ENCODE measurements around the gene TMEM156. TPM values are rescaled to one million over a fixed set of nuclear protein-coding genes. Genes with fewer than 3 reads are reported as not detected.
"Not testable (repeated sequence)": the region's sequence is repeated elsewhere in the genome, so short reads cannot be mapped to it uniquely, and the experiment has no call there.

The TMEM156 gene
- total RNA-seq, 2 donors from 2014 or later, result 25.6 to 30.2 TPM

DNA sequence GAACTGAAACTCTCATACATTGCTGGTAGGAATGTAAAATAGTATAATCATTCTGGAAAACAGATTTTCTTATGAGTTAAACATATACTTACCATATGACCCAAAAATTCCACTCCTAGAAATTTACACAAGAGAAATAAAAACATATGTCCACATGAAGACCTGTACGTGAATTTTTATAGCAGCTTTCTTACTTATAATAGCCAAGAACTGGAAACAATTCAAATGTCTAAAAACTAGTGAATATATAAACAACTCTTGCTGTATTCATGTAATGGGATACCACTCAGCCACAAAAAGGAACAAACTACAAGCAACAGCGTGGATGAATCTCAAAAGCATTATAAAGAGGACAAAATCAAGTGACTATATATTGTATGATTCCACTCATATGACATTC is 27.5 kb downstream of the TMEM156 start:
- no peaks in the 10 kb centered on the region for H3K36me3 Mint-ChIP-seq (ENCODE audit: low read depth)
- ATAC-seq (no peak), DNase-seq (no peak)
- no peak overlapping the region for H3K4me3 Mint-ChIP-seq
- H3K4me1 Mint-ChIP-seq, result peaks cover 22% of the 10 kb centered on the region
- no peaks in the 10 kb centered on the region for H3K27me3 Mint-ChIP-seq
- peak overlapping the region; percentile 80 for H3K27ac Mint-ChIP-seq
- no peaks in the 10 kb centered on the region for H3K9me3 ChIP-seq (ENCODE audit: control insufficient read depth, low read length, poor library complexity, severe bottlenecking)

DNA sequence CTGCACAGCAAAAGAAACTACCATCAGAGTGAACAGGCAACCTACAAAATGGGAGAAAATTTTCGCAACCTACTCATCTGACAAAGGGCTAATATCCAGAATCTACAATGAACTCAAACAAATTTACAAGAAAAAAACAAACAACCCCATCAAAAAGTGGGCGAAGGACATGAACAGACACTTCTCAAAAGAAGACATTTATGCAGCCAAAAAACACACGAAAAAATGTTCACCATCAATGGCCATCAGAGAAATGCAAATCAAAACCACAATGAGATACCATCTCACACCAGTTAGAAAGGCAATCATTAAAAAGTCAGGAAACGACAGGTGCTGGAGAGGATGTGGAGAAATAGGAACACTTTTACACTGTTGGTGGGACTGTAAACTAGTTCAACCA is 30.2 kb downstream of the TMEM156 start:
- not testable (repeated sequence) for H3K27ac Mint-ChIP-seq; H3K9me3 ChIP-seq (ENCODE audit: control insufficient read depth, low read length, poor library complexity, severe bottlenecking); DNase-seq; ATAC-seq; H3K4me3 Mint-ChIP-seq; H3K27me3 Mint-ChIP-seq; H3K36me3 Mint-ChIP-seq (ENCODE audit: low read depth); H3K4me1 Mint-ChIP-seq

DNA sequence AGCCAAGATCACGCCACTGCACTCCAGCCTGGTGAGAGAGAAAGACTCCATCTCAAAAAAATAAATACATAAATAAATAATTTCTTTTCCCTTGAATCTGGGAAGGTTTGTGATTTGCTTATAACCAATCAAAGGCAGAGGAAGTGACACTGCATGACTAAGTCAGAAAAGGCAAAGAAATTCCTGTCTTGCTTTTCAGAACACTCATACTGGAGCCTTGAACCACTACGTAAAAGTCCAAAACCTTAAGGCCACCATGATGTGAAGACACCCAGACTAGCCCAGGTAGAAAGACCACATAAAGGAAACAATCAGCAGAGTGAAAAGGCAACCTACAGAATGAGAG is 36.6 kb downstream of the TMEM156 start:
- H3K4me3 Mint-ChIP-seq, result no peak overlapping the region
- no peak for ATAC-seq
- H3K27ac Mint-ChIP-seq, result no peak overlapping the region
- no peaks in the 10 kb centered on the region for H3K27me3 Mint-ChIP-seq
- peaks cover 10% of the 10 kb centered on the region for H3K4me1 Mint-ChIP-seq
- peaks cover 4% of the 10 kb centered on the region for H3K9me3 ChIP-seq (ENCODE audit: control insufficient read depth, low read length, poor library complexity, severe bottlenecking)
- peaks cover 9% of the 10 kb centered on the region for H3K36me3 Mint-ChIP-seq (ENCODE audit: low read depth)
- no peak for DNase-seq

DNA sequence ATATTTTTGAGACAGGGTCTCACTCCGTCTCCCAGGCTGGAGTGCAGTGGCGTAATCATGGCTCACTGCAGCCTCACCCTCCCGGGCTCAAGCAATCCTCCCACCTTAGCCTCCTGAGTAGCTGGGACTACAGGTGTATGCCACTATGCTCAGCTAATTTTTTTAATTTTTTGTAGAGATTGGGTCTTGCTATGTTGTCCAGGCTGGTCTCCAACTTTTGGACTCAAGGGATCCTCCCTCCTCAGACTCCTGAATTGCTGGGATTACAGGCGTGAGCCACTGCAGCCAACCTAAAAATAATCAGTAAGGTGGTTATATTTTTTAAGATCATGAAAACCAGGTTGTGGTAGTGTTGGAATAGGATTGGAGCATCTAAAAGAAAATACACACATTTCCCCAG is 38.1 kb downstream of the TMEM156 start:
- H3K27me3 Mint-ChIP-seq, result no peaks in the 10 kb centered on the region
- peak overlapping the region; percentile 79 for H3K27ac Mint-ChIP-seq
- no peaks in the 10 kb centered on the region for H3K9me3 ChIP-seq (ENCODE audit: control insufficient read depth, low read length, poor library complexity, severe bottlenecking)
- DNase-seq (no peak), ATAC-seq (no peak)
- H3K4me1 Mint-ChIP-seq, result peaks cover 15% of the 10 kb centered on the region
- H3K36me3 Mint-ChIP-seq (ENCODE audit: low read depth), result peaks cover 9% of the 10 kb centered on the region
- no peak overlapping the region for H3K4me3 Mint-ChIP-seq

DNA sequence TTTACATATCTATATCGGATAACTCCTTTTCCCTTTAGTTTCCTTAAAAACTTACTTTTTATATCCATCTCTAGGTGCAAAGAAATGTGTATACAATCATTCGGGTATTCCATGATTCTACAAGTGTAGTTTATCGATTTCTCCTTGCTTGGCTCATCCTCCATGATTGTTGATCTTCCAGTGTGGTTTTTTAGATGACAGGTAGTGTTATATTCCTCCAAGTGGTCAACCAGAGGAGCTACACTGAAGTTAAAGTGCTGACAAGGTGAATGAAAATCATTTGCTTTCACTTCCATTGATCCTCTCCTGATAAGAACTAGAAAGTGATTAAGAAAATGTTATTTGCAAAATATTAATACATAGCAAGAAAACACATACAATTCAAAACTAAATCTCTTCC is 38.5 kb downstream of the TMEM156 start:
- H3K27ac Mint-ChIP-seq, result peak overlapping the region; percentile 79
- no peaks in the 10 kb centered on the region for H3K9me3 ChIP-seq (ENCODE audit: control insufficient read depth, low read length, poor library complexity, severe bottlenecking)
- no peak overlapping the region for H3K4me3 Mint-ChIP-seq
- DNase-seq, result no peak
- peak; percentile 39 for ATAC-seq
- H3K36me3 Mint-ChIP-seq (ENCODE audit: low read depth), result peaks cover 9% of the 10 kb centered on the region
- peaks cover 16% of the 10 kb centered on the region for H3K4me1 Mint-ChIP-seq
- H3K27me3 Mint-ChIP-seq, result no peaks in the 10 kb centered on the region

DNA sequence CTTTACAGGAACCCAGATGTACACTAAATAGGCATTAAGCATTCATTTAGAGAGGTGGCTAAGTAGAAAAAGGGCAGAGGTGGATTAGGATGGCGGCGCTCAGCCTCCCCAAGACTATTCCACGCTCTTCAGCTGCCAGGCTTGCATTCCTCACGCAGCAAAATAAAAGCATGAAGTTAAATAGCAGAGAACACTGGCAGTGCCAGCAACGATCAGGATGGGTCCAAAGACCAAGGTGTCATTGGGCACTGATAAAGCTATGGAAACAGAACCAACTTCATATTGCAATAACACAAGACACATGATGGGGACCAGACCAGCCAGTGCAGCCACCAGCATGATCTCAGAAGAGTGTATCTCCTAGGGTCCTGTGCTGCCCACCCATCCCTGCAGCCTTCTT is 42.0 kb downstream of the TMEM156 start:
- peaks cover 33% of the 10 kb centered on the region for H3K4me1 Mint-ChIP-seq
- H3K4me3 Mint-ChIP-seq, result no peak overlapping the region
- H3K9me3 ChIP-seq (ENCODE audit: control insufficient read depth, low read length, poor library complexity, severe bottlenecking), result no peaks in the 10 kb centered on the region
- H3K36me3 Mint-ChIP-seq (ENCODE audit: low read depth), result peaks cover 9% of the 10 kb centered on the region
- H3K27ac Mint-ChIP-seq, result no peak overlapping the region
- no peak for DNase-seq
- H3K27me3 Mint-ChIP-seq, result no peaks in the 10 kb centered on the region
- no peak for ATAC-seq

DNA sequence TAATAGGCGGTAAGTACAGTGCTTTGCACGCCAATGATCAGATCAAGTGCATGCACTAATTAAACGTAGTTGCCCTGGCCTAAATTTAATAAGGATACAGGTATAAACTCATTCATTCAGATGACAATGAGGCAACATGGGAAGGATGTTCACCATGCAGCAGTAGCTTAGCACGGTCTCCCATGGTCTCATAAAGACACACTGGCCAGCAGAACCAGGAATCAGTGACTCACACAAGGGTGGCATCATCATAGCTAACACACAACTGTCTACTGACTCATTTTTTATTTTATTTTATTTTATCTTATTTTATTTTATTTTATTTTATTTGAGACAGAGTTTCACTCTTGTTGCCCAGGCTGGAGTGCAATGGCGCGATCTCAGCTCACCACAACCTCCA is 42.7 kb downstream of the TMEM156 start:
- Mint-ChIP-seq H3K4me1 (peaks cover 37% of the 10 kb centered on the region), H3K27me3 (no peaks in the 10 kb centered on the region), H3K4me3 (no peak overlapping the region), H3K27ac (no peak overlapping the region), H3K36me3 (ENCODE audit: low read depth) (peaks cover 9% of the 10 kb centered on the region)
- H3K9me3 ChIP-seq (ENCODE audit: control insufficient read depth, low read length, poor library complexity, severe bottlenecking), result no peaks in the 10 kb centered on the region
- no peak for DNase-seq
- ATAC-seq, result no peak

DNA sequence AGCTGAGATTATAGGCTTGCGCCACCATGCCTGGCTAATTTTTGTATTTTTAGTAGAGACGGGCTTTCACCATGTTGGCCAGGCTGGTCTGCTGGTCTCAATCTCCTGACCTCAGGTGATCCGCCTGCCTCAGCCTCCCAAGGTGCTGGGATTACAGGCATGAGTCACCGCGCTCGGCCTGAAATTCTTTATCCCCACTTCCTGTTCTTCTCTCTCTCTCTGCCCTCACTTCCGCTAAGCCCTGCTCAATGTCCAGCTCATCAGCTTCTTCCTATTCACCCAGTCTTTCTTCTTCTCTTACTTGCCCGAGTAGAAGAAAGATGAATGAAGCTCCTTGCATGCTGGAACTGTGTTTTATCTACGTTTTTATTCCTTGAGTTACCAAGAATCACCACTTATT is 43.9 kb downstream of the TMEM156 start:
- not testable (repeated sequence) for DNase-seq; H3K9me3 ChIP-seq (ENCODE audit: control insufficient read depth, low read length, poor library complexity, severe bottlenecking); H3K27me3 Mint-ChIP-seq; ATAC-seq; H3K4me3 Mint-ChIP-seq
- H3K4me1 Mint-ChIP-seq, result peaks cover 43% of the 10 kb centered on the region
- H3K36me3 Mint-ChIP-seq (ENCODE audit: low read depth), result peaks cover 15% of the 10 kb centered on the region
- peak overlapping the region; percentile 0 for H3K27ac Mint-ChIP-seq

DNA sequence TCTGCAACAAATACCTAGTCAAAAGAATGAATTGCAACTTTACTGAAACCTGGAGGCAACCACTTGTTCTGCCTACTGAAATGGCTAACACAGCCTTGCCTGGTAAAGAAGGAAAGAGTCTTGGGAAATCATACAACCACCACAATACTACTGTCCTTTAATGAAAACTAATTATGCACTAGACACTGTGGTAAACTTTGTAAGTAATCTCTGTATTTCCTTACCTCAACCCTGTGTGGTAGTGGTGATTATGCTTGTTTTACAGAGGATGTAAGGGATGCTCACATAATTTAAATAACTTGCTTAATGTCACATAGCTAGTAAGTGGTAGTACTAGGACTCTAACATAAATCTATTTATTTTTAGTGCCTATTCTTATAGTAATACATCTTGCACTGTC is 44.7 kb downstream of the TMEM156 start:
- peaks cover 18% of the 10 kb centered on the region for H3K36me3 Mint-ChIP-seq (ENCODE audit: low read depth)
- peak overlapping the region; percentile 0 for H3K27ac Mint-ChIP-seq
- H3K4me3 Mint-ChIP-seq, result no peak overlapping the region
- H3K27me3 Mint-ChIP-seq, result no peaks in the 10 kb centered on the region
- H3K4me1 Mint-ChIP-seq, result peaks cover 45% of the 10 kb centered on the region
- peak; percentile 11 for ATAC-seq
- DNase-seq, result no peak
- no peaks in the 10 kb centered on the region for H3K9me3 ChIP-seq (ENCODE audit: control insufficient read depth, low read length, poor library complexity, severe bottlenecking)

DNA sequence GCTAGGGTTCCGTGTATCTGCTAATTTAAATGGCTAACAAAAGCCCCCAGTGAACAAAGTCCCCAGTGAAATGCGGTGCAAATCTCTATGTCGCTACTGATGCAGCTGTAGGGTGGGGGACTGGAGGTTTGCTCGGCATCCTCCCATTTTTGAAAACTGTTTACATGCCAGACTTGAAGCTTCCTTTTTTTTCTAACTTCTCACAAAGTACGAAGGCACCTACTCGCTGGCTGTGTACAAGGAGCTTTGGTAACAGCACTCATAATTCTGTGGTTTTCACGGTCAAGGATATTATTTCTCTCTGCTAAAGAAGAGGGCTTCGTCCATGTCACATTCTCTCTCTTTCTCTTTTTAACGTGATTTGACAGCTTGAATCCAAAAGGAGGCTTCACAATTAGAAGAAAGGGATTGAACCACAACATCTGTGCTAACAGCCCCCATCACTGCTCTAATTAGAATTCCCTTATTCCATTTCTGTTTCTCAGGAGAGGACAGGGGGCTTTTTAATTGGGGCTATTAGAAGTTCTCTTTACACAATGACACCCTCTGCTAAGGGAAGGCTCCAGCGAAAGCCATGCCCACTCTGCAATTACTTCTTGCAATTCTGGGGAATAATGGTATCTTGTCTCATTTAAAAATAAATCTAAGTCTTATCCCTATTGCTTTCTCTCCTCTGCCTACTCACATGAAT is 46.7 kb downstream of the TMEM156 start:
- peak overlapping the region; percentile 93 for H3K27ac Mint-ChIP-seq
- H3K4me1 Mint-ChIP-seq, result peaks cover 54% of the 10 kb centered on the region
- no peaks in the 10 kb centered on the region for H3K9me3 ChIP-seq (ENCODE audit: control insufficient read depth, low read length, poor library complexity, severe bottlenecking)
- peak; percentile 58 for ATAC-seq
- peaks cover 17% of the 10 kb centered on the region for H3K36me3 Mint-ChIP-seq (ENCODE audit: low read depth)
- no peak for DNase-seq
- H3K4me3 Mint-ChIP-seq, result peak overlapping the region; percentile 82
- H3K27me3 Mint-ChIP-seq, result no peaks in the 10 kb centered on the region

DNA sequence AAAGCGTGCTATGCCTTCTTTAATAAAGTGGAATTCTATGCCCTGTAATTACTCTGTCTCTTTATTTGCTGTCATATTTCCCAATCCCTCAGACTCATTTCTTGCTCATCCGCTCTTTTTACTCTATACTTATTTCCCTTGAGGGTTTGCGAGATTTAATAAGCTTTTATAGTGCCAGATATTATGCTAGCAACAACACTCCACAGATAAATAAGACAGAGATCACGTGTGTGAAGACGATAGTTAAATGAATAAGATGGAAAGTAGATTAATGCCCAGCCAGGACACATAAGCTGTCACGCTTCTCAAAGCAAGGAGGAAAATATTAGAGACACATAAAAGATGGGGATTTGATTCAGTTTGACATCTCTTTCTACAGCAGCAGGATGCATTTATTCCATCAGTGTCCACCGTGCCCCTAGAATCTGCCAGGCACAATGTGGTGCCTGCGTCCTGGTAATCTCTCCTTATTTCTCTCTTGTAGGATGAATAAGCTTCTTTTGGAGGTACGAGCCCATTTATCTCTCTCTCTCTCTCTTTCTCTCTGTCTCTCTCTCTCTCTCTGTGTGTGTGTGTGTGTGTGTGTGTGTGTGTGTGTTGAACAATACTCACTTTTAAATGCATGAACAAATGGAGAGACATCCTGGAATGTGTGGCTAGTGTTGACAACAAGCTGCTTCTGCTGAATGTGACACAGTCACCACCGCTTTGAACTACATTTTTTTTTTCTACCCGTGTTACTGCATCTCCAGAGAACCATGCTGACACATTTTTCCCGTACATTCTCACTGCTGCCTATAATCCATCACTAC is 48.2 kb downstream of the TMEM156 start:
- H3K36me3 Mint-ChIP-seq (ENCODE audit: low read depth), result peaks cover 20% of the 10 kb centered on the region
- no peaks in the 10 kb centered on the region for H3K9me3 ChIP-seq (ENCODE audit: control insufficient read depth, low read length, poor library complexity, severe bottlenecking)
- no peak for DNase-seq
- ATAC-seq, result peak; percentile 39
- peak overlapping the region; percentile 78 for H3K4me3 Mint-ChIP-seq
- peak overlapping the region; percentile 93 for H3K27ac Mint-ChIP-seq
- H3K27me3 Mint-ChIP-seq, result no peaks in the 10 kb centered on the region
- peaks cover 50% of the 10 kb centered on the region for H3K4me1 Mint-ChIP-seq

DNA sequence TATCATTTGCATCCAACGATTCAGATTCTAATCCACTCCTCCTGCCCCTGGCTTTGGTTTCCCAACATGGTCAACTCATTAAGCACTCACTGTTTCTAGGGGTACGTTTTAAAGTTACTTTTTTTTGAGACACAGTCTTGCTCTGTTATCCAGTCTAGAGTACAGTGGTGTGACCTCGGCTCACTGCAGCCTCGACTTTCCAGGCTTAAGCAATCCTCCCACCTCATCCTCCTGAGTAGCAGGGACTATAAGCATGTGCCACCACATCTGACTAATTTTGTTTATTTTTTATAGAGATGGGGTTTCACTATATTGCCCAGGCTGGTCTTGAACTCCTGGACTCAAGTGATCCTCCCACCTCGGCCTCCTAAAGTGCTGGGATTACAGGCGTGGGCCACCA is 48.9 kb downstream of the TMEM156 start:
- Mint-ChIP-seq H3K4me3 (no peak overlapping the region), H3K4me1 (peaks cover 47% of the 10 kb centered on the region), H3K27me3 (no peaks in the 10 kb centered on the region), H3K27ac (peak overlapping the region; percentile 93), H3K36me3 (ENCODE audit: low read depth) (peaks cover 17% of the 10 kb centered on the region)
- ATAC-seq (no peak), DNase-seq (no peak)
- H3K9me3 ChIP-seq (ENCODE audit: control insufficient read depth, low read length, poor library complexity, severe bottlenecking), result no peaks in the 10 kb centered on the region

DNA sequence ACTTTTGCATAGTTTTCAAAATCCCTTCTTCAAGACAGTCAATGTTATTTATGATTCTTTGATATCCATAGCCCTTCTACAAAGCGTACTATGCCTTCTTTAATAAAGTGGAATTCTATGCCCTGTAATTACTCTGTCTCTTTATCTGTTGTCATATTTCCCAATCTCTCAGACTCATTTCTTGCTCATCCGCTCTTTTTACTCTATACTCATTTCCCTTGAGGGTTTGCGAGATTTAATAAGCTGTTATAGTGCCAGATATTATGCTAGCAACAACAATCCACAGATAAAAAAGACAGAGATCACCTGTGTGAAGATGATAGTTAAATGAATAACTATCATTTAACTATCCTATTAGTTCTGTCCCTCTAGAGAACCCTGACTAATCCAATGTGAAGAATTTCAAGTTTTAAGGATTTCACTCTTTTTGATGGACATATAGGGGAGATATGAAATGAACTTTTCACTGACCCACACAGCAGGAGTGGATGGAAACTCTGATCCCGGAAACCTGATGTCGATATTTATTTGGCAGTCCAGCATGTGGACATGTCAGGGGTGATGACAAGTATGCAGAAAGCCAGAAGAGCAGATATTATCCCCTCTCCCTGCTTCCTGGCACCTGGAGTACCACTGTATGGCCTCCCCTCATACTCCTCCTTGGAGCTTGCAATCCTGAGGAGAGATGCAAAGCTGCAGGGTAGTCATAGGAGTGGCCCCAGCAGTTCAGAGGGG is 49.7 kb downstream of the TMEM156 start:
- Mint-ChIP-seq H3K36me3 (ENCODE audit: low read depth) (peaks cover 17% of the 10 kb centered on the region), H3K4me1 (peaks cover 43% of the 10 kb centered on the region), H3K27me3 (no peaks in the 10 kb centered on the region), H3K27ac (peak overlapping the region; percentile 93), H3K4me3 (no peak overlapping the region)
- ATAC-seq, result no peak
- H3K9me3 ChIP-seq (ENCODE audit: control insufficient read depth, low read length, poor library complexity, severe bottlenecking), result no peaks in the 10 kb centered on the region
- DNase-seq, result no peak

All from T-helper 17 cell (primary cell).